GM12878 (cell line): ENCODE data around the gene HIVEP1. TPM values are rescaled to one million over a fixed set of nuclear protein-coding genes. Genes with fewer than 3 reads are reported as not detected.

Experiments used
- BCLAF1 ChIP-seq: fragments of 450-650 bp; IDR thresholded peaks from 2 replicates; pipeline ENCODE4 v1.6.1; 2017; ENCODE audit warnings: antibody characterized with exemption, mild to moderate bottlenecking, moderate library complexity
- BRCA1 ChIP-seq: IDR thresholded peaks from 2 replicates; pipeline ENCODE4 v1.6.1; 2011; ENCODE audit warnings: low read depth, low read length, improper control_type of control experiment
- CBX3 ChIP-seq: fragments of 200-600 bp; sonication (generic); IDR thresholded peaks from 2 replicates; pipeline ENCODE4 v1.6.1; 2016; ENCODE audit warnings: low read depth, borderline replicate concordance
- EGR1 ChIP-seq, 2 experiments: IDR thresholded peaks; 1 replicate in 1 of 2; 2 replicates in 1 of 2; pipeline ENCODE4 v1.6.1; 2011 to 2012; ENCODE audit warnings: low read depth in 2 of 2, low read length in 2 of 2, borderline replicate concordance in 1 of 2, mild to moderate bottlenecking in 1 of 2, moderate library complexity in 1 of 2
- FOS ChIP-seq: IDR thresholded peaks from 3 replicates; pipeline ENCODE4 v1.6.1; 2011; ENCODE audit warnings: borderline replicate concordance; ENCODE audit not compliant: insufficient read length; ENCODE audit errors: extremely low read depth
- IRF3 ChIP-seq: fragments of 450-650 bp; IDR thresholded peaks from 2 replicates; pipeline ENCODE4 v1.6.1; 2014; ENCODE audit warnings: mild to moderate bottlenecking
- NFIC ChIP-seq: IDR thresholded peaks from 2 replicates; pipeline ENCODE4 v1.6.1; 2012; ENCODE audit warnings: low read depth, mild to moderate bottlenecking, inconsistent platforms, low read length, moderate library complexity
- NR2C2 ChIP-seq: IDR thresholded peaks from 2 replicates; pipeline ENCODE4 v1.6.1; 2011; ENCODE audit warnings: borderline replicate concordance, low read depth; ENCODE audit not compliant: control insufficient read depth, insufficient read length
- POU2F2 ChIP-seq: IDR thresholded peaks from 3 replicates; pipeline ENCODE4 v1.6.1; 2011; ENCODE audit warnings: low read depth, mild to moderate bottlenecking, low read length, borderline replicate concordance
- SP1 ChIP-seq: IDR thresholded peaks from one replicate; pipeline ENCODE4 v1.6.1; 2011; ENCODE audit warnings: low read depth, low read length
- SUPT20H ChIP-seq: IDR thresholded peaks from 2 replicates; pipeline ENCODE4 v1.6.1; 2011; ENCODE audit warnings: low read depth, mild to moderate bottlenecking, low read length, moderate library complexity, borderline replicate concordance; ENCODE audit not compliant: control insufficient read depth
- TCF3 ChIP-seq: IDR thresholded peaks from 2 replicates; pipeline ENCODE4 v1.6.1; 2012; ENCODE audit warnings: low read depth, mild to moderate bottlenecking, low read length, borderline replicate concordance; ENCODE audit not compliant: insufficient read depth
- ZBED1 ChIP-seq: IDR thresholded peaks from 2 replicates; pipeline ENCODE4 v1.6.1; 2016; ENCODE audit warnings: borderline replicate concordance
- ZBTB40 ChIP-seq: fragments of 450-650 bp; IDR thresholded peaks from 2 replicates; pipeline ENCODE4 v1.6.1; 2016; ENCODE audit warnings: mild to moderate bottlenecking, moderate library complexity, borderline replicate concordance
- ZZZ3 ChIP-seq: IDR thresholded peaks from 2 replicates; pipeline ENCODE4 v1.6.1; 2011; ENCODE audit warnings: low read depth; ENCODE audit not compliant: control insufficient read depth, insufficient read length
- polyA plus RNA-seq, 11 experiments: library from polyadenylated mRNA; depleted of rRNA in 4 of 11; unstranded in 6 of 11; stranded (reverse) in 5 of 11; fragments of >200 nt; fragmentation: Nextera tagmentation in 4 of 11; fragmentation: Illumina TruSeq in 1 of 11; extraction: Ambion mirVana in 4 of 11; extraction: Trizol in 1 of 11; gene quantifications; 1 replicate in 1 of 11; 2 replicates in 10 of 11; pipeline versions ENCODE4 v1.2.1 to v1.2.3, GENCODE V29; 2011 to 2016; ENCODE audit warnings: inconsistent platforms in 2 of 11, missing spikeins in 2 of 11, low read depth in 1 of 11
- total RNA-seq, 4 experiments: library from RNA; depleted of rRNA in 3 of 4; stranded (reverse); fragments of >200 nt in 3 of 4; fragmentation: Illumina TruSeq in 1 of 4; extraction: Trizol in 1 of 4; gene quantifications; 2 replicates each; pipeline versions ENCODE4 v1.2.1 to v1.2.3, GENCODE V29; 2013 to 2021
- TF ChIP-seq, protein P1 (sequence below): IDR thresholded peaks from 2 replicates; pipeline ENCODE4 v1.6.1; 2011; ENCODE audit warnings: low read depth, mild to moderate bottlenecking, low read length, moderate library complexity, borderline replicate concordance; ENCODE audit errors: extremely low read depth
- TF ChIP-seq, protein P2 (sequence below): fragments of 450-650 bp; IDR thresholded peaks from 2 replicates; pipeline ENCODE4 v1.6.1; 2017; ENCODE audit warnings: mild to moderate bottlenecking, moderate library complexity

HIVEP1 gene
- total and polyA plus RNA-seq, 10 of the 15 experiments (the other 5 are each of a cell fraction or from before 2014, with no cell fraction given): 4.3 to 37.5 (median 21.6) TPM

DNA sequence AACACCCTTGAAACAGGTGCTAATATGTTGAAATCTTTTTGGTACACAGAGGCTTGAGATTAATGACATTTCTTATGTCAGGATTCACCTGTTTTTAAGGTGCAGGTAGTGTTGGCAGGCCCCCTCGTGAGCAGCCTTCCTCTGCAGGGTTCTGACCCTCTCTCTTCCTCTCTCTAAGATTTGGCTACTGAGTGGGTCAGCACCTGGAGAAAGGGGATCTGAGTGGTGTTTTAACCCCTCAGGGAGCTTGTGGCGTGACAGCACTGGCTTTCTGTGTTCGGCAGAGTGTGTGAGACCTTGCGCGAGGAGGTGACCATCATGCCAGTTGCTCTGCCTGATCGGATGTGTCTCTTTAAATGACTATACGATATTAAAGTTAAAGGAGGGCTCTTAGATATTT, 37.1 kb downstream of the HIVEP1 start (continued):
- no peak for TF ChIP-seq EGR1 (IDR thresholded peaks at IDR 0.05; ENCODE audit: borderline replicate concordance in 1 of 2, low read depth in 2 of 2, low read length in 2 of 2)
- no peak for TF ChIP-seq BRCA1
- TF ChIP-seq ZBTB40: no peak
- no peak for TF ChIP-seq CBX3
- peak; percentile 37; the same call in 1 of the 2 replicates for TF ChIP-seq NFIC
- no peak for TF ChIP-seq ZZZ3
- no peak for TF ChIP-seq ZBED1
- TF ChIP-seq NR2C2: no peak
- TF ChIP-seq IRF3: no peak
- no peak for TF ChIP-seq POU2F2
- TF ChIP-seq, protein P1, sequence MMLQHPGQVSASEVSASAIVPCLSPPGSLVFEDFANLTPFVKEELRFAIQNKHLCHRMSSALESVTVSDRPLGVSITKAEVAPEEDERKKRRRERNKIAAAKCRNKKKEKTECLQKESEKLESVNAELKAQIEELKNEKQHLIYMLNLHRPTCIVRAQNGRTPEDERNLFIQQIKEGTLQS: no peak
- no peak for TF ChIP-seq TCF3
- no peak for TF ChIP-seq BCLAF1
- no peak for TF ChIP-seq FOS
- TF ChIP-seq, protein P2, sequence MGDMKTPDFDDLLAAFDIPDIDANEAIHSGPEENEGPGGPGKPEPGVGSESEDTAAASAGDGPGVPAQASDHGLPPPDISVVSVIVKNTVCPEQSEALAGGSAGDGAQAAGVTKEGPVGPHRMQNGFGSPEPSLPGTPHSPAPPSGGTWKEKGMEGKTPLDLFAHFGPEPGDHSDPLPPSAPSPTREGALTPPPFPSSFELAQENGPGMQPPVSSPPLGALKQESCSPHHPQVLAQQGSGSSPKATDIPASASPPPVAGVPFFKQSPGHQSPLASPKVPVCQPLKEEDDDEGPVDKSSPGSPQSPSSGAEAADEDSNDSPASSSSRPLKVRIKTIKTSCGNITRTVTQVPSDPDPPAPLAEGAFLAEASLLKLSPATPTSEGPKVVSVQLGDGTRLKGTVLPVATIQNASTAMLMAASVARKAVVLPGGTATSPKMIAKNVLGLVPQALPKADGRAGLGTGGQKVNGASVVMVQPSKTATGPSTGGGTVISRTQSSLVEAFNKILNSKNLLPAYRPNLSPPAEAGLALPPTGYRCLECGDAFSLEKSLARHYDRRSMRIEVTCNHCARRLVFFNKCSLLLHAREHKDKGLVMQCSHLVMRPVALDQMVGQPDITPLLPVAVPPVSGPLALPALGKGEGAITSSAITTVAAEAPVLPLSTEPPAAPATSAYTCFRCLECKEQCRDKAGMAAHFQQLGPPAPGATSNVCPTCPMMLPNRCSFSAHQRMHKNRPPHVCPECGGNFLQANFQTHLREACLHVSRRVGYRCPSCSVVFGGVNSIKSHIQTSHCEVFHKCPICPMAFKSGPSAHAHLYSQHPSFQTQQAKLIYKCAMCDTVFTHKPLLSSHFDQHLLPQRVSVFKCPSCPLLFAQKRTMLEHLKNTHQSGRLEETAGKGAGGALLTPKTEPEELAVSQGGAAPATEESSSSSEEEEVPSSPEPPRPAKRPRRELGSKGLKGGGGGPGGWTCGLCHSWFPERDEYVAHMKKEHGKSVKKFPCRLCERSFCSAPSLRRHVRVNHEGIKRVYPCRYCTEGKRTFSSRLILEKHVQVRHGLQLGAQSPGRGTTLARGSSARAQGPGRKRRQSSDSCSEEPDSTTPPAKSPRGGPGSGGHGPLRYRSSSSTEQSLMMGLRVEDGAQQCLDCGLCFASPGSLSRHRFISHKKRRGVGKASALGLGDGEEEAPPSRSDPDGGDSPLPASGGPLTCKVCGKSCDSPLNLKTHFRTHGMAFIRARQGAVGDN: peak; percentile 58; the same call in 1 of the 2 replicates
- TF ChIP-seq SUPT20H: no peak
- TF ChIP-seq SP1: no peak
